GDM1 (cell line): ENCODE measurements around the gene CETP.
"Not testable (repeated sequence)": the region's sequence is repeated elsewhere in the genome, so short reads cannot be mapped to it uniquely, and the experiment has no call there.

Source experiments
- DNase-seq: peaks from one replicate; lab custom pipeline; 2025; lab: John Stamatoyannopoulos, UW

The CETP gene

GRCh38 chr16:56960681-56961281 lies 969 bp upstream of the CETP start:
- DNase-seq: no peak

DNA sequence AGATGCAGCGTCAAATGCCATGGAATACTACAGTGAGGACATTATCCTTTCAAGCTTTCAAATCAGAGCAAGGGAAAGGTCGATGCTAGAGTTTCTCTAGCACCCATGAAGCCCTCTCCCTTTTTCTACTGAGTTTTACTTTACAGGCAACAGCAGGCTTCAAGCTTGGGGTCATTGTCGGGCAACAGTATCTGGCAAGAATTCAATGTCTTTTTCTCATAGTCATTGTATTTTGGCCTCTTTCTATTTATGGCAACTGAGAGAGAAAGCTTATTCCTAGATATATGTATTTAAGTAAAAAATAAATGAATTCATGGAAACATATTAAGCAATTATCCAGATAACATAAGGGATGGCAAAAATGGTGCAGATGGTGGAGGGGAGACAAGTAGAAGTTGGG lies 364 bp upstream of the CETP start:
- no peak for DNase-seq

DNA sequence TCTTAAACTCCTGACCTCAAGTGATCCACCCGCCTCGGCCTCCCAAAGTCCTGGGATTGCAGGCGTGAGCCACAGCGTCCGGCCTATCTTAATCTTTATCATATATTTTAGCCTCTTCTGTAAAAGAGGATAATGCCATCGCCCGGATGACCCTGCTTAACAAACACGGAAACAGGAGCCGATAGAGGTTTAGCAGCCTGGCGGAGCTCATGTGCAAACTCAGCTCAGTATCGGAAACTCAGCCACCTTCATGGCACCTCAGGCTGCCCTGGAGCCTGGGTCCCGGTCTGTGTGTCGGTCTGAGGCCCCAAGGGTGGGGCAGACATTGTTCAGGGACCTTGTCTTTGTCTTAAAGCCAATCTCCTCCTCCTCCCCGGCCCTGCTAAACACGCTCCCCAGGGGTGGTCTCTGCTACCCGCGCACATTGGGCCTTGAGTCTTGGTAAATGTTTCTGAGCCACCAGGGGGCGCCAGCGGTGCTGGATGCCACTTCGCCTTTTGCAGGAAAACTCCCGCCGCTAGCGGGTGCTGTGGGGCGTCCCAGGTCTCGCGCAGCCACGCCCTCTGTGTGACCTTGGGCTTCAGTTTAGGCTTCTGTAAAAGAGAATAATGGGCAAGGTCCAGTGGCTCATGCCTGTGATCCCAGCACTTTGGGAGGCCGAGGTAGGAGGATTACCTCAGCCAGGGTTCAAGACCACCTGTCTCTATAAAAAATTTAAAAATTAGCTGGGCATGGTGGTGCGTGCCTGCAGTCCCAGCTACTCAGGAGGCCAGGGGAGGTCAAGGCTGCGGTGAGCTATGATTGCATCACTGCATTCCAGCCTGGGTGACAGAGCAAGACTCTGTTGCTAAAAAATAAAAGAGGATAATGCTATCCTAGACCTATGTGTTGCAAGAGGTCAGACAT lies 2.7 kb downstream of the CETP start:
- peak; percentile 41 for DNase-seq

- DNase-seq: no peak
These were observed 3.7 kb downstream of the CETP start for GRCh38 chr16:56965149-56966092.

DNA sequence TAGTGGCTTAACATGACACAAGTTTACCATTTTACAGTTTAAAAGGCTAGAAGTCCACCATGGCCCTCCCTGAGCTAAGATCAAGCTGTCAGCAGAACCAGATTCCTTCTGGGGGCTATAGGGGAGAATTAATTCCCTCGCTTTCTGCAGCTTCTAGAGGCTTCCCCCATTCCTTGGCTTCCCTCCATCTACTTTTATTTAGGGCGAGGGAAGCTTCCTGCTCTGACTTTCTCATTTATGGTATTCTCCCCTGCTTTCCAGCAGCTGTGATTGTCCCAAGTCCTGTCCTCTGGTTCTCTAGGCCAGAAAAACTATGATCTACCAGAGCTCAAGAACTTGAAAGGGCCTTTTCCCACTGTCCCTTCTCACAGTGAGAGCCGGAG lies 4.3 kb downstream of the CETP start:
- no peak for DNase-seq

- no peak for DNase-seq
These were observed 6.0 kb downstream of the CETP start for GRCh38 chr16:56967733-56968132.

DNA sequence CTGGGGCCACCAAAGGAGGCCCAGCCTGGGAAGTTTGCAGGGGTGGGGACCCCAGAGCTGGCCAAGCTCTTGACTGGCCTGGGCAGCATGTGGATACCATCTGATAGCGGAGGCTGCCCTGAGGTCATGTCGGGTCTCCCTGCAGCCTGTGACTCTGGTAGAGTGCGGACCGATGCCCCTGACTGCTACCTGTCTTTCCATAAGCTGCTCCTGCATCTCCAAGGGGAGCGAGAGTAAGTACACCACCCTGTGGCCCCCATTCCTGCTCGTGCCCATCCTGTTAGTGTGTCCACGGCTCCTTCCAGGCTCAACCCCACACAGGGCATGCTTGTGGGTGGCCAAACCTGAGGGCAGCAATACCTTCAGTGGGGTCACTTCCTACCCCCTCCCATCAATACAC lies 8.0 kb downstream of the CETP start:
- DNase-seq: no peak

DNA sequence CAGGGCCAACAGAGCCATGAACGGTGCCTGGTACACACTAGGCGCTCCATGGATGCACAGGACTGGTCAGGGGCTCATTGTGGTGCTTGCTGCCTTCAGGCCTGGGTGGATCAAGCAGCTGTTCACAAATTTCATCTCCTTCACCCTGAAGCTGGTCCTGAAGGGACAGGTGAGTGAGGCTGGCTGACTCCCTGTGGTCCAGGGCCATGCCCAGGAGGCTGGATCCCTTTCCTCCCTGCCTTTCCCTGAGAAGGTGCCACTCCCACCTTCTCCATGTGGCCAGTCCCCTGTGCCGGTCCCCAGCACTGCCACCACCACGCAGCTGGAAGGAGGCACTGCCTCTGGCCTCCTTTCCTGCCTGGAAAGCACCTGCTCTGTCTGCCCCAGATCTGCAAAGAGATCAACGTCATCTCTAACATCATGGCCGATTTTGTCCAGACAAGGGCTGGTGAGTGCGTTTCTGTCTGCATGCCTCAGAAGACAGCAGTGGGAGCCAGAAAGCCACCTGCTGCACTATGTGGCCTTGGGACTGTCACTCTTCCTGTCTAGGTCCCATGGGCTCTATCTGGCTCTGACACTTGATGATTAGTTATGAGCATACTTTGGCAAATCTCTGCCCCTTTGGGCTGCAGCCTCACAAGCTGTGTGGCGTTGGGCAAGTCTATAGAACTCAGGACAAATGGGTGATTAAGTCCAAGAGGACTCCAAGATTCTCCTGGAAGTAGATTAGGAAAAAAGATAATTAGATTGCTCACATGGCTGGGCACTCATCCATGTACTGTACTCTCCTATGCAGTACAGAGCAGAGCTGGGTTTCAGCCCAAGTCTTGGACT lies 9.4 kb downstream of the CETP start:
- DNase-seq: no peak

DNA sequence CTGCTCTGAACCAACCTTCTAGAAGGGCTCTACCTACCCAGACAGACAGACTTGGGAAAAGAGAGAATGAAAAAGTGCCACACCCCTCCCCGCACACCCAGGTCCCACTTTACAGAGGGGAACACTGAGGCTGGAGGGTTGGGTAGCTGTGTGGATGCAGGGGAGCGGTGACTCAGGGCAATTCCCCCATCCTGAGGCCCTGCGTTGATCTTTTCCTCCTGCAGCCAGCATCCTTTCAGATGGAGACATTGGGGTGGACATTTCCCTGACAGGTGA lies 10.0 kb downstream of the CETP start:
- DNase-seq: no peak

DNA sequence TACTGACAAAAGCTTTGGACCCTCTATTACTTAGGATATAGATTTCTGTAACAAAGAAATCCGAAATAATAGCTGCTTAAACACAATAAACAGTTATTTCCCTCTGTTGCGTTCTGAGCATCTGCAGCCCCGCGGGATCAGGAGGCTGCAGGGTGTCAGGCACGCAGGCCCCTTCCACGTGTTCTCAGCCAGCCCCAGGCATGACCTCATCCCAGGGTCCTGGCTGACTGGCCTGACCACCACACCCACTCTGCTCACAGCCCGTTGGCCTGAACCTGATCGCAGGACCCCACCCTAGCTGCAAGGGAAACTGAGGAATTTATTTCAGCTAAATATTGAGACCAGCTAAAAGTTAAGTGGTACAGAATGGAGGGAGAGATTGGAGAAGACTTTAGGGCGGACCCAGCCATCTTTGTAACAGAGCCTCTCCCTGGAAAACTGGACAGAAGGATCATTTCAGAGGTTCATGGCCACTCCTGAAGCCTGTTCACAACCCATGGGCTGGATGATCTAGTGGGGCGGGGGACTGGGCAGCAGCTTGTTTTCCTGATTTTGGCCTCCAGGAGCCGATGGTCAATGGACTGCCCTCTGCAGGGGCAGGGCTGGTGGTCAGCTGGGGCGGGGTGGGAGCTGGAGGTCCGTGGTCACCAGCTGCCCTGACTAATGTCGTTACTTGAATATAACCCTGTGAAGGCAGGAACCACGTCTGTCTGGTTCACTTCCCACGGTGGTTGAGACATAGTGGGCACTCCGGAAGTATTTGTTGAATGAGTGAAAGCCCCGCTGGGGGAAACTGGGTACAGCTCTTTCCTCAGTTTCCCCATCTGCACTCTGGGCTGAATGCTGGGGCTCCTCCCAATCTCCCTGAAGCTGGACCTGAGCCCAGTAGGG lies 10.9 kb downstream of the CETP start:
- no peak for DNase-seq

GRCh38 chr16:56973294-56973689 lies 11.5 kb downstream of the CETP start:
- DNase-seq: no peak

DNA sequence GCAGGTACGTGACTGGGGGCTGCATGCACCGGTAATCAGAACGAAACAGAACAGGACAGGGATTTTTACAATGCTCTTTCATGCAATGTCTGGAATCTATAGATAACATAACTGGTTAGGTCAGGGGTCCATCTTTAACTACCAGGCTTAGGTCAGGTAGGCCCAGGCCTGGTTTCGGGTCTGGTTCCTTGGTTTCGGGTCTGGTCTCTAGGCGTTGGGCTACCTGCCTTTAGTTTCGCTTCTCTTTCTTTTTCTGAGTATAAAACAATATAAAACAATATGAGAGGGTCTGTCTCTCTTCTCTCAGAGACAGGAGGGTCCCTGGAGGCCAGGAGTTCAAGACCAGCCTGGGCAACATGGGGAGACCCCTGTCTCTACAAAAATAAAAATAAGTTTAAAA lies 12.1 kb downstream of the CETP start:
- DNase-seq: not testable (repeated sequence)

DNA sequence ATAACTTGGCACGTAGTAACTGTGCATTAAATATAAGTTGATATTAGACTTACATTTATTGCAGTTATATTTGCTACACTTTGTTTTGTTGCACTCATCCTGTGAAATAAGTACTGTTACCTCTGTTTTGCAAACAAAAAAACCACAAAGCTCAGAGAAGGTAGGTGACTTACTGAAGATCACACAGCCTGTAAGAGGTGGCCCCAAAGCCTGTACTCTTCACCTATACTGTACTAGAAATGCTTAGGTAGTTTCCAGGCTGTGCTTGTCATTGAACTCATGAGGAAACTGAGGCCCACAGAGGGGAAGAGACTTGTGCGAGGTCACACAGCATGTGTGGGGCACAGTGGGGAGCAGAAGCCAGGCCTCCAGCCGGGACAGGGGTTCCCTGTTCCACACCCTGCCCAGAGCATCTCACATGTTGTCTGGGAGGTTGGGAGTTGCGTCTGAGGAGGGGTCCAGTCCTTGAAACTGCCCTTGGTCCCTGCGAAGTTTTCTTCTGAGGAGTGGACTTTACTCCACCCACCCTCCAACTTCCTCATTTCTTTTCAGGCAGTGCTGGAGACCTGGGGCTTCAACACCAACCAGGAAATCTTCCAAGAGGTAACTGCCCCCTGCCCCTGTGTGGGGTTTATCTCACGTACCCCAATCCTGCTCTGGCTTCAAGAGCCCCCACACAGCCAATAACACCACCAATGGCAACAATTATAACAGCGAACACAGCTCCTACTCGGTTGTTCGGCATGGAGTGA lies 13.0 kb downstream of the CETP start:
- no peak for DNase-seq

DNA sequence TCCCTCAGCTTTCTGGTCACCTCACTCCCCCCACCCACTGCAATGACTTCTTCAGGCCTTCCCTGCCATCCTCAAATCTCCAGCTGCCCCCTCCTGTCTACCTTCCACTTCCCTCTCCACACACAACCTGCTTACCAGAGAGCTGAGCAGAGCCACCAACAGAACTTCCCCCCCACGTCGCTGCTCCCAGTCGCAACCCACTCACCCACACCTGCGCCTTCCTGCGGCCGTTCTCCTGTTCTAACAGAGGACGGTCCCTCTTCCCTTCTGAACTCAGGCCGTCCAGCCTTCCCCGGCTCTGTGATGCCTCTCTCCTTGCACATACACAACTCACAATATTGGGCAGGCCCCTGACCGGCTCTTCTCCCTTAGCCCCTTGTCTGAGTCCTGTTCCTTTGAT lies 14.0 kb downstream of the CETP start:
- no peak for DNase-seq

GRCh38 chr16:56977216-56977615 lies 15.5 kb downstream of the CETP start:
- DNase-seq: no peak

DNA sequence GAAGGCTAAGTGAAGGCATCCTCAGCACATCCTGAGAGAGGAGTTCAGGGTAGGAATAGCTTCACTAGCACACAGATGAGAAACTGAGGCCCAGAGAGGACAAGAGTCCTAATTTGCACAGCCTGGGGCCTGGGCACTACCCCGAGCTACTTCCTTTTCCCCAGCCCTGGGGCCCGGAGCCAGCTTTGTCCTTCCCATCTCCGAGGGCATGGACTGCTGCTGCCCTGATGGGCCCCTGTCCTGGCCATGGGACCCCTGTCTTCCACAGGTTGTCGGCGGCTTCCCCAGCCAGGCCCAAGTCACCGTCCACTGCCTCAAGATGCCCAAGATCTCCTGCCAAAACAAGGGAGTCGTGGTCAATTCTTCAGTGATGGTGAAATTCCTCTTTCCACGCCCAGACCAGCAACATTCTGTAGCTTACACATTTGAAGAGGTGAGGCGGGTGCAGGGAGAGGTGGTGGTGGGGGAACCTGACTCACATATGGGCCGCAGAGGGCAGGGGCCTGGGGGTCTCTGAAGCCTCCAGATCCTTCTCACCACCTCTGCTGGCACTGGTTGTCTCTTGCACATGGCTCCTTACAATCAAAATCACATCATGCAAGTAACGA lies 16.2 kb downstream of the CETP start:
- DNase-seq: no peak

GRCh38 chr16:56980201-56980535 lies 18.4 kb downstream of the CETP start:
- DNase-seq: no peak

- no peak for DNase-seq
These were observed 19.3 kb downstream of the CETP start for GRCh38 chr16:56980792-56981724.
